Esophagus squamous epithelium (tissue), 5 donors: ENCODE results near the gene ACLY. TPM values are rescaled to one million over a fixed set of nuclear protein-coding genes. Genes with fewer than 3 reads are reported as not detected.

Source experiments
- DNase-seq: peaks from one replicate; lab custom pipeline; 2025; lab: John Stamatoyannopoulos, UW
- H3K27ac ChIP-seq, 4 donors: fragments of 200-600 bp; sonication (generic); one replicate each; pipeline ENCODE4 v1.5.1; 2016 to 2019; ENCODE audit warnings: mild to moderate bottlenecking in 1 of 4
- H3K27me3 ChIP-seq, 4 donors: fragments of 200-600 bp; sonication (generic); 1 replicate in 3 of 4; 2 replicates in 1 of 4; pipeline versions ENCODE4 v1.5.1 to v1.6.0; 2017 to 2021; ENCODE audit warnings: antibody characterized with exemption in 1 of 4
- H3K36me3 ChIP-seq, 3 donors: fragments of 200-600 bp; sonication (generic); one replicate each; pipeline ENCODE4 v1.5.1; 2016 to 2019
- H3K4me1 ChIP-seq, 3 donors: fragments of 200-600 bp; sonication (generic); one replicate each; pipeline ENCODE4 v1.5.1; 2017 to 2019
- H3K4me3 ChIP-seq, 4 donors: fragments of 200-600 bp; sonication (generic); 1 replicate in 3 of 4; 2 replicates in 1 of 4; pipeline ENCODE4 v1.5.1; 2016 to 2019; ENCODE audit warnings: mild to moderate bottlenecking in 2 of 4, moderate library complexity in 1 of 4
- H3K9me3 ChIP-seq, 3 donors: fragments of 200-600 bp; sonication (generic); one replicate each; pipeline ENCODE4 v1.5.1; 2016 to 2019
- POLR2A ChIP-seq, 4 donors: fragments of 450-650 bp; IDR thresholded peaks; one replicate each; pipeline ENCODE4 v1.6.1; 2017; ENCODE audit warnings: antibody characterized with exemption in 4 of 4, mild to moderate bottlenecking in 4 of 4, moderate library complexity in 3 of 4
- WGBS, 2 donors: methylation state at CpG; one replicate each; pipeline ENCODE4 v1.1.5; 2018; 5-methylcytosine and 5-hydroxymethylcytosine counted together
- intact Hi-C: fragments of 100-400 bp; cut with DNase I; formaldehyde crosslinking; loops from one replicate; pipeline ENCODE4 v1.15.0; 2022
- total RNA-seq, 4 donors: library from RNA; depleted of rRNA; stranded (reverse); fragments of >200 nt; gene quantifications; one replicate each; pipeline ENCODE4 v1.1.0, GENCODE V29; 2016
- TF ChIP-seq, protein P1 (sequence below), 6 experiments: fragments of 450-650 bp in 4 of 6; fragments of 200-600 bp in 2 of 6; sonication (generic) in 2 of 6; IDR thresholded peaks; one replicate each; pipeline ENCODE4 v1.5.1; 2016 to 2019; ENCODE audit warnings: antibody characterized with exemption in 6 of 6, mild to moderate bottlenecking in 4 of 6, moderate library complexity in 4 of 6
- donor health status: DM: yes; HTN: yes; CAD: no.

Gene ACLY
- total RNA-seq, result 100 to 1,000 TPM in 1 of 4 donors, 10 to 100 TPM in 3; 51.5 to 121 (median 62.7) TPM

DNA sequence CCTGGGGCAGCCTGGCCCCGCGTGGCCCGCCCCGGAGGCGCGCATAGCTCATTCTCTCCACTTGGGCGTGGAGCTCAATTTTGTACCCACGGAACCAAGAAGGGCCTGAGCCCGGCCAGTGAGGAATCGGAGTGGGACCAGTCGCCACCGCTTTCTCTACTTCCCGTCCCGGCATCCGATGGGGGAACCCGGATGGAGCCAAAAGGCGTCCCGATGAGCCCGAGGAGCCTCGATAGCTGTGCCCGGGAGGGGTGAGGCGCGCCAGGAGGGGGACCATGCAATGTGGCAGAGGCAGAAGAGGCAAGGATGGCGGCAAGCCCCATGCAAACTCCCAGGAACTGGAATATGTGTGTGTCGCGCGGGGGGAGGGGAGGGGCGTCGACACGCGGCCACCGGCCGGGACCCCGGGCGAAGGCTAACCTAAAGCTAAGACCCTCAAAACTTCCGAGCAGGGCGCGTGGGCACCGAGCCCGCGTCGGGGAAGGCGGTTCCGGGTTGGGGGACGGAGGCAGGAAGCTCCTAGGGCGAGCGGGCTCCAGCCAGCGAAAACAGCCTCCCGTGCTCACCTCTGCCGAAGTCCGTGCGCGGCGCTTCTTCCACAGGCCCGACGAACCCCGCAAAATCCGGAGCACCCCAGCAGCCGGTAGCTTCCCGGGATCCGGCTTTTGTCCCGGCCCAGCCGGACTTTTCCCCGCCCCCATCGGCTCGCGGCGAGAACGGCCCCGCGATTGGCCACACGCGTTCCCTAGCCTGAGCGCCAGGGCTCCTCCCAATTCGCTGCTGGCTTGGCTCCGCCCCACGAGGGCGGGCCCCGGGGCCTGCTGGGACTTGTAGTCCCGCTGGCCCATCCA lies at the start of gene ACLY:
Gene ACLY (minus strand): TSS at position 638 of the 851 bp plus-strand sequence. CDS start 5,078 bp downstream, outside the sequence.
- WGBS, 2 donors, result 0 to 1% methylated on average over 17 to 43 of the region's 80 CpGs
- Histone ChIP-seq H3K4me1 (peaks cover 23 to 63% (median 25%) of the 10 kb centered on the region in 3 donors), H3K36me3 (peaks cover 0 to 9% (median 0%) of the 10 kb centered on the region in 3 donors), H3K27me3 (no peaks in the 10 kb centered on the region), H3K4me3 (peak within 1 kb of the TSS; percentile 89 to 99 (median 96)), H3K27ac (peak within 1 kb of the TSS; percentile 89 to 96 (median 94)), H3K9me3 (no peaks in the 10 kb centered on the region)
- DNase-seq, result peak; percentile 81
- TF ChIP-seq POLR2A (IDR thresholded peaks at IDR 0.05), result peak in 3 of 4 donors; percentile 34 to 84 (median 76)
- TF ChIP-seq, protein P1, sequence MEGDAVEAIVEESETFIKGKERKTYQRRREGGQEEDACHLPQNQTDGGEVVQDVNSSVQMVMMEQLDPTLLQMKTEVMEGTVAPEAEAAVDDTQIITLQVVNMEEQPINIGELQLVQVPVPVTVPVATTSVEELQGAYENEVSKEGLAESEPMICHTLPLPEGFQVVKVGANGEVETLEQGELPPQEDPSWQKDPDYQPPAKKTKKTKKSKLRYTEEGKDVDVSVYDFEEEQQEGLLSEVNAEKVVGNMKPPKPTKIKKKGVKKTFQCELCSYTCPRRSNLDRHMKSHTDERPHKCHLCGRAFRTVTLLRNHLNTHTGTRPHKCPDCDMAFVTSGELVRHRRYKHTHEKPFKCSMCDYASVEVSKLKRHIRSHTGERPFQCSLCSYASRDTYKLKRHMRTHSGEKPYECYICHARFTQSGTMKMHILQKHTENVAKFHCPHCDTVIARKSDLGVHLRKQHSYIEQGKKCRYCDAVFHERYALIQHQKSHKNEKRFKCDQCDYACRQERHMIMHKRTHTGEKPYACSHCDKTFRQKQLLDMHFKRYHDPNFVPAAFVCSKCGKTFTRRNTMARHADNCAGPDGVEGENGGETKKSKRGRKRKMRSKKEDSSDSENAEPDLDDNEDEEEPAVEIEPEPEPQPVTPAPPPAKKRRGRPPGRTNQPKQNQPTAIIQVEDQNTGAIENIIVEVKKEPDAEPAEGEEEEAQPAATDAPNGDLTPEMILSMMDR (IDR thresholded peaks at IDR 0.05), result peak in 2 of 6 experiments; percentile 2 to 3
- intact Hi-C loops, result no loop called here

DNA sequence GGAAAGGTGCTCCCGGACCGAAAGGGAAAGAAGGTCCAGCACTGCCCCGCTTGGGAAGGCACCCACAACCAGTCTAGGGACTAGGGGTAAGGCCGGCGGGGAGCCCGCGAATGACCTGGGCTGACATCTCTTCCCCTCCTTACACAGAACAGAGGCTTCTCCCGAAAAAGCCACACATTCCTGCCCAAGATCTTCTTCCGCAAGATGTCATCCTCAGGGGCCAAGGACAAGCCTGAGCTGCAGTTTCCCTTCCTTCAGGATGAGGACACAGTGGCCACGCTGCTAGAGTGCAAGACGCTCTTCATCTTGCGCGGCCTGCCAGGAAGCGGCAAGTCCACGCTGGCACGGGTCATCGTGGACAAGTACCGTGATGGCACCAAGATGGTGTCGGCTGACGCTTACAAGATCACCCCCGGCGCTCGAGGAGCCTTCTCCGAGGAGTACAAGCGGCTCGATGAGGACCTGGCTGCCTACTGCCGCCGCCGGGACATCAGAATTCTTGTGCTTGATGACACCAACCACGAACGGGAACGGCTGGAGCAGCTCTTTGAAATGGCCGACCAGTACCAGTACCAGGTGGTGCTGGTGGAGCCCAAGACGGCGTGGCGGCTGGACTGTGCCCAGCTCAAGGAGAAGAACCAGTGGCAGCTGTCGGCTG lies 49.3 kb upstream of the ACLY start:
- Histone ChIP-seq H3K27me3 (no peaks in the 10 kb centered on the region), H3K36me3 (peaks cover 0 to 53% (median 23%) of the 10 kb centered on the region in 3 donors), H3K4me3 (peak overlapping the region; percentile 77 to 96 (median 91)), H3K4me1 (peaks cover 34 to 80% (median 48%) of the 10 kb centered on the region in 3 donors), H3K27ac (peak overlapping the region; percentile 90 to 97 (median 94)), H3K9me3 (no peaks in the 10 kb centered on the region)
- WGBS, 2 donors, result 74% methylated on average over 13 of the region's 37 CpGs; no CpG with 5 or more reads in 1 of the 2 donors
- intact Hi-C loops, result loop anchor here (5.0 kb wide), 1 partner anchor 44 kb away; no protein-coding TSS in a partner anchor
- DNase-seq, result no peak
- TF ChIP-seq, protein P1 (IDR thresholded peaks at IDR 0.05), result no peak
- TF ChIP-seq POLR2A (IDR thresholded peaks at IDR 0.05), result no peak

- 17% methylated on average over 1 of the region's 39 CpGs; no CpG with 5 or more reads in 1 of the 2 donors for WGBS, 2 donors
Observed at GRCh38 chr17:41967141-41967920, 48.6 kb upstream of the ACLY start.

GRCh38 chr17:41966463-41967140 lies 47.9 kb upstream of the ACLY start, which contains the start of gene CNP:
TSS of gene CNP (plus strand) at chr17:41966795. CDS start at chr17:41966885, 90 bp downstream.
- peak; percentile 40 for DNase-seq
- peaks cover 0 to 38% (median 8%) of the 10 kb centered on the region in 3 donors for H3K36me3 ChIP-seq
- peak in 2 of 4 donors; percentile 81 to 83 for TF ChIP-seq POLR2A (IDR thresholded peaks at IDR 0.05)
- TF ChIP-seq, protein P1 (IDR thresholded peaks at IDR 0.05), result peak in 1 of 6 experiments; percentile 17
- H3K4me3 ChIP-seq, result peak within 1 kb of the TSS; percentile 77 to 96 (median 91)
- H3K27ac ChIP-seq, result peak within 1 kb of the TSS; percentile 90 to 97 (median 94)
- intact Hi-C loops, result loop anchor here (5.0 kb wide), 1 partner anchor 46 kb away; no protein-coding TSS in a partner anchor
- H3K9me3 ChIP-seq, result no peaks in the 10 kb centered on the region
- H3K27me3 ChIP-seq, result no peaks in the 10 kb centered on the region
- 0% methylated on average over 22 of the region's 71 CpGs for WGBS, 2 donors
- peaks cover 24 to 71% (median 33%) of the 10 kb centered on the region in 3 donors for H3K4me1 ChIP-seq

More at GRCh38 chr17:41967141-41967920, 48.6 kb upstream of the ACLY start:
- intact Hi-C loops, result loop anchor here (5.0 kb wide), 1 partner anchor 45 kb away; no protein-coding TSS in a partner anchor
- H3K4me3 ChIP-seq, result peak overlapping the region; percentile 77 to 96 (median 91)
- TF ChIP-seq, protein P1 (IDR thresholded peaks at IDR 0.05), result no peak
- TF ChIP-seq POLR2A (IDR thresholded peaks at IDR 0.05), result no peak
- DNase-seq, result no peak
- H3K36me3 ChIP-seq, result peaks cover 0 to 46% (median 16%) of the 10 kb centered on the region in 3 donors
- H3K27ac ChIP-seq, result peak overlapping the region; percentile 90 to 97 (median 94)
- H3K27me3 ChIP-seq, result no peaks in the 10 kb centered on the region
- no peaks in the 10 kb centered on the region for H3K9me3 ChIP-seq
- peaks cover 27 to 79% (median 40%) of the 10 kb centered on the region in 3 donors for H3K4me1 ChIP-seq
